GM21723 (cell line): ENCODE data around the gene FGF8.

Experiments
- ATAC-seq: cut with Tn5 transposase; IDR thresholded peaks from one replicate; pipeline ENCODE4 v1.9.1; 2021; ENCODE audit warnings: mild to moderate bottlenecking, moderate library complexity; ENCODE audit not compliant: unreplicated experiment

The FGF8 gene

DNA sequence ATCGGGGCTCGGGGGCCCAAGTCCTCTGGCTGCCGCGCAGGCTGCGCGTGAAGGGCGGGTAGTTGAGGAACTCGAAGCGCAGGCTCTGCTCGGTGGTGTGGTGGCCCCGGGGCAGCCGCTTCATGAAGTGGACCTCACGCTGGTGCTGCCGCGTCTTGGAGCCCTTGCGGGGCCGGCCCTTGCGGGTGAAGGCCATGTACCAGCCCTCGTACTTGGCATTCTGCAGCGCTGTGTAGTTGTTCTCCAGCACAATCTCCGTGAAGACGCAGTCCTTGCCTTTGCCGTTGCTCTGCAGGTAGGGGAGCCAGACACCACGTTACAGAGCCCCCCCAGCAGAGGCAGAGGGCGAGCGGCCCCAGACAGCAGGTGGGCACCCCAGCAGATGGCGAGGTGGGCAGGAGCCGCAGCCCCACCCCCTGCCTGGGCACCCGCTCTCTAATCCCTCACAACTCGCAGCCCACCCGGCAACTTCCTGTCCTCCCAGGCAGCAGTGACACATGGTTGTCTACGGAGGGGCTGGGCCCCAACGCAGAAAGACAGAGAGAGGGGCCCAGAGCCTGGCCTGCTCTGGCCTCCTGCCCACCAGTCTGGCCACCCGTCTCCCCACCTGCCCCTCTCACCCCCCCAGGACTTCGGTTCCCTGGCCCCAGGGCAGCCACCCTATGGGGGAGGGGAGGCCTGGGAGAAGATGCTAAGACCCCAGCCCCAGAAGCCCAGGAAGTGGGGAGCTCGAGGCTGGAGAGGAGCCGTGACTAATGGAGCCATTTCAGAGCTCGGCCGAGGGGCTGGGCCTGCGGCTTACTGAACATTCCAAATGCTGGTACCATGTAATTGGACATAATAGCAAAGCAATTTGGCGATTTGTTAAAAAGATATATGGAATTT lies 5.3 kb downstream of the FGF8 start:
- no peak for ATAC-seq

DNA sequence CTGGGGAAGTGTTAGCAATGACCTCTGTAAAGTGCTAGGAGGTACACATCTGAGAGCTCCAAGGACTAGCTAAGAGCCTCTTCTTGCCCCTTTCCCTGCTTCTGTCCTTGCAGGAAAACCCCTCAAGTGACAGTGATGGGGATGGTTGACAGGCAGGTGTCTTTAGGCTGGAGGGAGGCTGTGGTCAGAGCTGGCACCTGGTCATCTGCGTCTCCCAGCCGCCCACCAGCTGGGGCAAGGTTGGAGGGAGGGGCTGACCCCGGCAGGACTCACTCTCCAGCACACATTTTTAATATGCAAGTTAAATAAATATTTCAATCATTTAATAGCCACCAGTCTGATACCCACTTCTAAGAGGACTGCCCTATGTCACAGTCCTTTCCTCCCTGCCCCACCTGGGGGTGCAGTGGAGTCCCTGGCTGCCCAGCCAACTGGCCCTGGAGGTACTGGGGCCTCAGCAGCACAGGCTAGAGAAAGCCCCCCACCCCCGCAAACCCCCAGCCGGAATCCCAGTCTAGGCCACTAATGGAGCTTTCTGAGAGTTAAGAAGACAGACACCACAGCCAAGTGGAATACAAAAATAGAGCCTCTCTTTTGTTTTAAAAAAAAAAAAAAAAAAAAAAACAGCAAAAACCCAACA lies 6.3 kb downstream of the FGF8 start:
- no peak for ATAC-seq

DNA sequence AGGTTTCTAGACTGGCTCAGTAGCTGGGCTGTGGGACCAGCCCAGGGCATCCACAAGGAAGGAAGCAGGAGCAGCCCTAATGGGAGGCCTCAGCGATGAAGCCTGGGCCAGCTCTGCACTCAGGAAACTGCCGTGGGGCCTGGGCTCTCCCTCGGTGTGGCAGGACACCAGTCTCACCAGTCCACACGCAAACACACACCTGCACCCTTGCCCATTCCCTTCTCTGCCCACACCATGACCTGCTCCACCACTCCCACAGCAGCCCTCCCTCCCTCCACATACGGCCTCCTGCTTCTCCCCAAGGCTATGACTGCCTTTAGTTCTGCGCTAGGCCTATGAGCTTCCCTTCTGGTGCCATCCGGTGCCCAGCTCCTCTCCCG lies 7.1 kb downstream of the FGF8 start:
- ATAC-seq = no peak

DNA sequence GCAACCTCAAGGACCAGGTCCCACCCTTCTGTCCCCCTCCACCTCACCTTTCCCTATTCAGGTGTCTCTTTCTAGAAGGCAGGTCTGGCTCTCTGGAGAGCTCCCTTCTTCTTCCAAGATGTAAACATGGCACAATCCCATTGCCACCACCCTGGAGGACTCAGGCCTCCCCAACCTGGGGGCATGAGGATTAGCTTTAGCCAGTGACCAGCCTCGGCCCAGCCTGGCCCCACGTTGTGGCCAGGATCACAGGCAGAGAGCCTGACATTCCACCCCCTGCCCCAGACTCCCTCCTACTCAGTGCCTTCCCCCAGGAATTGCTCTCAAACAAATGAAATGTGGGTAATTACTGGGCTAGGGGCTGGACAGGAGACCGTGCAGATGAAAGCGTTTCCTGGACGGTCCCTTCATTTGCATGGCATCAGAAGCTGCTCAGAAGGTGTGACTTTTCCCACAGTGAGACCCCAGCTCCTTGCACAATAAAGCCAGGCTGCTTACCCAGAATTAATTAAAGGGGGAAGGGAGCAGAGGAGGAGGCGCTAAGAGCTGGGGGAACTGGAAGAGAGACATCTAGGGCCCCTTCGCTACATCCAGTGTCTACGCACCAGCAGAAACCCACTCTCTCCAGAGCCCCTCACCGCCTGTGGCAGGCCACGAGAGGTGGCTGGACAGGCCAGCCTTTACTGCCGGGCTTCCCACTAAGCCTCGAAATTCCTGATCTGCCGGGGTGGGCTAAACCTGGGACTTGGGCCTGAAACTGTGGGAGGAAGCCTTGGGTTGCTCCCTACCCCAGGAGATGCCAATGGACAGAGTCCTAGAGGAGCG lies 7.7 kb downstream of the FGF8 start:
- no peak for ATAC-seq

DNA sequence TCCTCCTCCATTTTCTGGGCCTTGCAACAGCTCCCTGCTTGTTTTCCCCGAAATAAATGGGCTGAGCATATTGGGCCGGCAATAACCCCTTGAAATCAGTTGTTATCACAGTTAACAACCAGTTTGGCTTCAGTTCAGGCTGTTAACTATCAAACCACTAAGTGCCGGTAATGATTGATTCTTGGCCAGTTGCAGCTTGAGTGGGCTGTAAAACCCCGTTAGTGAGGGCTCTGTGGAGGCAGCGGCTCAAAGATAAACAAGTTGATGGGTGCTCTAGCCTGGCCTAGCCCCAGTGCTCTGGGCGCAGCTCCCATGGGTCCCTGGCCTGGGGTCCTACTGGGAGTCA lies 8.3 kb downstream of the FGF8 start:
- no peak for ATAC-seq

DNA sequence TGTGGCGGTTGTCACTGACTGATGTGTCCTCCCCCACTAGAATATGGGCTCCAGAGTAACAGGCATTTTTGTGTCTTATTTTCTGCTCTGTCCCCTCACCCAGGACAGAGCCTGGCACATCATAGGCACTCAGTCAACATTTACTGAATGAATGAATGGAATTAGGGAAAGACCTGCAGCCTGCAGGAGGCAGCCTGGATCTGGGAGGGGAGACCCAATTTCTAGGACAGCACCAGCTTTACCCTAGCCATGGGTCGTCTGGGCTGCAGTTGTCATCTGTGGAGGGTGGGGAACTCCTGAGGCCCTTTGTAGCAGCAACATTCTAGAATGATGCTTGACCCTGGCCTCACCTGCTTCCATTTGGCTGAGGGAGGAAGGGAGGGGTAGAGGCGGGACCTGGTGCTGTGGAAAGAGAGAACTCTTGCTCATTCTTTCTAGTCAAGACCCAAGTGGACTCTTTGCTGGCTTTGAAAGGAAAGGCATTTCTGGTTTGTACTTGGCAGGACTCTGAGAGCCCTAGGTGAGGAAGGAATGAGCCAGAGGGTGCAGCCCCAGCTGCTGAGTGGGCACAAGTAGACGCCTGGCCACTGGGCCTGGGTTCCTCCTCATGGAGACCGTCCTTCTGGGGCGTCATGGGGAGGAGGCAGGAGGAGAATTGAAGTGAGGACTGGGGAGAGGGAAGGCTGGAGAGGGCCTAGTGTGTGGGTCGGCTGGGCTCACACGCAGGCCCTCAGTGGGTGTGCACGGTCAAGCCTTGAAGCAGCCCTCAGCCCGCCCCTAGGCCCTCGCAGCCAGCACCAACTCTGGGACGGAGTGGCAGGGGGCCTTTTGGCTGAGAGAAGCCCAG lies 8.9 kb downstream of the FGF8 start:
- no peak for ATAC-seq

DNA sequence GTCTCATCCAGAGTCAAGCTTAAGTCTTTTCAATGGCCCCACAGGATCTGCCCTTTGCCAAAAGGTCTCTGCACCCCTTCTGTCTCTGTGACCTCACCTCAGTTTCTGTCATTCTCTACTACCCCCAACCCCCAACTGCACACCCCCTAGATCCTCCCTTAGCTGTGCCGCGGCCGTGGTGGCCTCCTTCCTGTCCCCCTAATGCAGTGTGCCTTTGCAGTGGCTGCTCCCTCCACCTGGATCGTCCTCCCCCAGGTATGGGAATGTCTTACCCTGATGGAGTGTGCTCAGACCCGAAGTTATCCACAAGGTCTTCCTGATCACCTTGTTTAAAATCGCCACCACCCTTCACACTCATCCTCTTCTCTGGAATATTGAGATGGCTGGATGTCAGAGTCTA lies 9.6 kb downstream of the FGF8 start:
- ATAC-seq = no peak

DNA sequence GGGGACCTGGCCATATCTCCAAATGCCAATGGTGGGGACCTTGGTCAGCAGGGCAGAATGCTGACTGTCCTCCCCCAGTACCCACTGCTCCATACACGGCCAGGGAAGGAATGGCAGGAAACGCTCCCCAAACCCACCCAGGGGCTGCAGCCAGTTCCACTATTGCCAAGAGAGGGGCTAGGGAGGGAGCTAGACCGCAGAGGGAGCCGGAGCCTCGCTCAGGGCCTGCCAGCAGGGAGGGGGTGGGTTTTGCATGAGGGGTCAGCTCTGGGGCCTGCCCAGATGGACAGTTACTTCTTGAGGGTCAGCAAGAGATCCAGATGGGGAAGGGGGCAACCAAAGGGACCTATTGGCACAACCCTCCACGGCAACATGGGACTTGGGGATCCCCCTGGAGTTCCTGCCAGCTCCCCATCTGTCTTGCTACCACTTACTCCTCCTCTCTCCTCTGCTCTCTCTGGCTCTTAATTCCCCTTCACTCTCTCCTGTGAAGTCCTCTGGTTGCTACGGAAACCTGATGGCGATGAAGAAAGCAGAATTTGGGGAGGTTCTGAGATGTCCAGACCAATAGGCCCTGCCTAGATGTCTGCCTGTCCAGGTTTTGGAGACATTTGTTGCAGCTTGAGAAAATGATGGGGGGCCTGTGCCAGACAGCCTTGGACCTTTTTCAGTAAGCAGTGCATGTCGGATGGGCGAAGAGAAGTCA lies 12.6 kb downstream of the FGF8 start:
- no peak for ATAC-seq

DNA sequence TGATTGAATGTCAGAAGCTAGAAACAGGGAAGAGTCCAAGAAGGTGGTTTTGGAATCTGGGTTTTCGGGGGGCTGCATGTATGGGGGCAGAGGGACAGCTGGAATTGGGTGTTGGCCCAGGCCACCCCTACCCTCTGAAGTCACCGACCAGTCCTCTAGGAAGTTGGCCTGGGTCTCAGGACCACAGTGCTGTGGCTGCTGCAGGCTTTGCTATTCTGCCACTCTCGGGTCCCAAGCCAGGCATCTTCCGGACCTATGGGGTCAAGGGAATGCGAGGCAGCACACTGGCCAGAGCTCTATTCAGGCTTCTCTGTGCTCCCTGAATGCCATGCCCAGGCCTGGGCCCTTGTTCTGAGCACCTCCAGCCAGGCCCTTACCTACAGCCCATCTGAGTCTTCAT lies 13.2 kb downstream of the FGF8 start:
- no peak for ATAC-seq

DNA sequence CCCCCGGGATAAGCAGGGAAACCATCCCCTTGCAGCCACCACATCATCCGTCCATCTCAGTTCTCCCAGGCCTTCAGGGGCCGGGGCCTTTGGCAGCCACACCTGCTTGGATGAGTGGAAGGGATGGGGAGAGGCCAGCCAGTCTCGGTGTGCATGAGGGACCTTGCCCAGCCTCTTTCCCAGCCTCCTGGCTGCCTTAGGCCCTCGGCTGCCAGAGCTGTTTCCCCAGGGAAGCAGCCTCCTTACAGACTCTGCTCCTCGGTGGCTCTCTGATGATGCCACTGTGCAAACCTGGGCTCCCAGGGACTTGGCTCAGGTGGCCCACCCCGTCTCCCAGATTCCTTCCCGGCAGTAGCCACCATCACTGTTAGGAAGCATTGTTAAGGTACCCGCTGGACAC lies 14.7 kb downstream of the FGF8 start:
- ATAC-seq = no peak

DNA sequence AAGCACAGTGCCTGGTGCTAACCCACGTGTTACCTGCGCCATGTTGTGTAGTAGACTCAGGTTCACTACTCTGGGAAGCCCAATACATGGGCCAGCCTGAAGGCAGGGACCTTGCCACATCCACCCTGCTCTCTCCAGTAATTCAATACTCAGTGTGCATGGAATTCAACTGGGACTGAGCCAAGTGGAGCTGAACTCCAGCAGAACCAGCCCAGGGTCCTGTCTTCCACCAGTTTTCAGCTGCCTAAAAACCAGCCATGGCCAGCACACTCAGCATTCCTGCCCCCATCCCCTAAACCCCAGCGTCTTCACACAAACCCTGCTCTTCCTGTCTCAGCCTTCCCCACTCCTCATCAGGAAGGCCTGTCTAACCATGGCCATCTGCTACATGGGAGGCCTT lies 15.4 kb downstream of the FGF8 start:
- ATAC-seq = no peak

DNA sequence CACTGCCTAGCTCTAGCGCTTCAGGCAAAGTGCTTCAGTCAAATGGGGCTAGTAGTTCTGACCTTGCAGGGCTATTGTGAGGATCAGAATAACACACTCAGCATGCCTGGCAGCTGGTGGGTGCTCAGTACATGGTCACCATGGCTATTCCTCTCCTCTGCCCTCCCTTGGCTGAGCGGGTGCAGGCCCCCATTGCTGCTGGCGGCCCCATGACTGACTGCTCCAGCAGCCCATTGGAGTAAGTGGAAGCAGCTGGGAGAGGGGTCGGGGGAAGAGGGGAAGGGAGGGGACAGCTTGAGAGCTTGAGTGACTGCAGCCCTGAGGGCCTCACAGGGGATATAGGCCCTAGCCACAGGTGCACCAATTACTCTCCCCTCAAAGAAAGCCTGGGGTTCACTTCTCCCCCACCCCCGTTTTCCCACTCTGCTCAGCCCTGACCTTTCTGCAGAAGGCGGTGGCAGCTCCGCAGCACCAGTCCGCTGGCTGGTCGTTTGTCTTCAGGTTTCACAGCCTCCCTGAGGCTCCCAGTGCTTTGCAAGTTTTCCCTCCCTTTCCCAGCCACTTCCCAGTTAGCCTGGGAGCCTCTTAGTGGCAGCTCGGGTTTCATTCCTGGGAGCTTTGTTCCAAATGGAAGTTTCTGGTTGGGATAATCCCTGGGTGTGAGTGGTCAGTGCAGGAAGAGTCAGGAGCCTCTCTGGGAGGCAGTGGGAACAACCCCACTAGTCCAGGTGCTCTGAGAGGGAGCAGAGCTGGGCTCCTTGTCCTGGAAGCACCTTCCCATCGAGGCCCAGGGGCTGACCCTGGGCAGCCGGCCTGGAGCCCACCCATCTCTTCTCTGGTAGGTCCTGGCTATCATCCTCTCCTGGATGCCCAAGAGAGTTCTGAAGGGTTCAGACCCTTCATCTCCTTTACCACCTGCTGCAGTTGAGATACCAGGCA lies 16.3 kb downstream of the FGF8 start:
- no peak for ATAC-seq

DNA sequence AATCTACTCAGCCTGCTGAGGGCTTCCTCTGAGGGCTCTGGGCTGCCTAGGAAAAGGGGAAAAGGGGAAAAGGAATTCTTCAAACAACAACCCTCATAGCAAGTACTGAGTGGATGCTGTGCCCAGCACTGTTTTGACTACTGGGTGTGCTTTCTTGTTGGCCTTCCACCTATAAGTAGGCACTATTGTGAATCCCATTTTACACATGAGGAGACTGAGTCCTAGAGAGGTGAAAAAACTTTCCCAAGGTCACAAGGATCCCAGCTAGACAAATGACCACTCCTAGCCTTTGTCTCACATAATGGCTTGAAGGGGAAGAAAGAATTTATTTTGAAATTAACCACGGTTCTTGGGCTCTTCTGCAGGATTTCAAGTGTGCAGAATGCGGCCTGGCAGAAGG lies 17.1 kb downstream of the FGF8 start:
- ATAC-seq = no peak

DNA sequence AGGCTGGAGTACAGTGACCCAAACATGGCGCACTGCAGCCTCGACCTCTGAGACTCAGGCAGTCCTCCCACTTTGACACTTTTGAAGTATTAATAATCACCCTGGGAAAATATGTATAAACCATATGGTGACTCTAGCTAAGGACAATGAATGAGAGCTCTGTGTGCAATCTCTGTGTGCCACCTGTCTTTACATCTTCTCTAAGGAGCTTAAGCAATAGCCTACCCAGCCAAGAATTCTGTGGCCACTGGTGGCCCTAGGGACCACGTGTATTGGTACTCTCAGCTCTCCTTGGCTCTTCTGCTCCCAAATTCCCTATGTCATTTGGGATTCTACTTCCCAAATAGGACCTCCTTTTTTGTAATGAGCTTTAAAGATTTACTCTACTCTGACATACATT lies 23.7 kb downstream of the FGF8 start:
- no peak for ATAC-seq

DNA sequence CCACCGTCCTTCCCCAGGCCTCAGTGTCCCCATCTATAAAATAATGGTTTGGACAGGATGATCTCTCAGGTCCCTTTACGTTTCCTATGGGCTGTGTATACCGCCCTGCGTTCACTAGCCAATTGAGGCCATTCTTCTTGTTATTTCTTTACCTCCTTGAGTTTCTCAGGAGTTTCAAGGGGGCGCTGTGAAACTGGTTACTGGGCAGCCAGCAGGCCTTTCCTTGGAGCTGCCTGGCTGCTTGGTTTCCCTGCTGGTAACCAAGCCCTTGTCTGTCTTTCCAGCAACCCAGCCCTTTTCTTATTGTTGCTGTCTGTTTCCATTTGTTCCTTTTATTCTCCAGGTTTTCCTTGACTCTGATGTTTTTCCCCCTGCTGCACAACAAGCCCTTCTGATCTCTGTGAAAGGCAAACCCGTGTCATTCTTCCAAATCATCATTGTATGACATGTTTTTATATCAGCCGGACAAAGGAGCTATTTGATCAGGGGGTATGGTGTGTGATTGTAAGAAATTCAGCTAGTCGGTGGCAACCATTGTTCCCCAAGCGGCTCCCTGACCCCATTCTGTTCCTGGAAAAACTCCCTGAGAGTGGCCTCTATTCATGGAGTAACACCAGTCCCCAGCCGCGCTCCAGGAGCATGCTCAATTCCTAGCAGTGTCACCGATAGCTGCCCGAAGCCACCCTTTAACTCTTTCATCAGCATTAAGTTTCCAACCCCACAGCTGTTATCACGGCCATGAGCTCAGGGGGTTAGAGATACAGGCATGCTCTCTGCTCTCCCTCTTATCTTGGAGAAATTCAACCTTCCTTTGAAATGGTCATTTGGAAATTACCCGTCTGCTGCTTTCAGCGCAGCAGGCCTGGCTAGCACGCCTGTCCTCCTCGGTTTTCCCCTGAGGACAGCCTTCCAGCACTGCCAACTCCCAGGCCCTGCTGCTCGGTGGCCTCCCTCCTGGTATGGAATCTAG lies 26.6 kb downstream of the FGF8 start:
- ATAC-seq = no peak

DNA sequence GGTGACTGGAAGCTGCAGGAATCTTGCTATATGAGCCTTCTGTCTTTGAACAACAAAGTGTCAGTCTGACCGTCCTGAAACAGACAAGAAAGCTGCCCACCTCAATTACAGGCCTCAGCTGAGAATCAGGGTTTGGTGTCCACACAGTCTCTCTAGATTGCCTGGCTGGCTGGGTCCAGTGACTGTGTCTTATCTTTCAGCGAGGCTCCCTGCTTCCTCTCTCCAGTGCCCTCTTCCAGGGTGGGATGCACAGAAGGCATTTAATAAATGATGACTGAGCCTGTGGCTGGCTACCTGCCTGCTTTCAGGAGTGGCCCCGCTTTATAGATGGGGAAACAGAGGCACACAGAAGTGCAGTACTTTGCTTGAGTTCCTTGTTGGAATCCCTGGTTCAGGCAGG lies 27.4 kb downstream of the FGF8 start:
- no peak for ATAC-seq

DNA sequence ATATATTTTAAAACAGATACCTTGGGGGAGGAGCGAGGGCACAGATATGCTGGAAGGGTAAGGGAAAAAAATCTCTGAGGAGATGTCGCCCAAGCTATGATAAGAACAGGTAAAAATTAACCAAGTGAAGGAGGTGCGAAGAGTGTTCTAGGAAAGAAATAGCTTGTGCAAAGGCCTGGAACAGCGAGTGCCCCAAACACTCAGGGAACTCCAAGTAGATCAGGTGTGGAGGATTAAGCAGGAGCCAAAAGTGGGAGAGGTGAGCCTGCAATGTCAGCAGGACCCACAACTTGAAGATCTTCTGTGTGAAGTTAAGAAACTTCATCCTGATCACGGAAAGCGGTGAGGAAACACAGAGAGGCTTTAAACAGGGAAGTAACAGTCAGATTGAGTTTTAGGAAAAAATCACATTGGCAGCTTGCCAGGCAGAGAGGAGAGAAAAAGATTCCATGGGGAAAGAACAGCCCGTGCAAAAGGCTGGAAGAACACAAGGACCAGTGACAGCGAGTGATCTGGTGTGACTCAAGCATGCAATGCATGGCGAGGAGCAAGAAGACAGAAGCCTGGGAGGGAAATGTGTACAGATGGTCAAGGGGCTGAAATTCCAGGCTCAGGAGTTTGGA lies 30.7 kb downstream of the FGF8 start:
- ATAC-seq = no peak

DNA sequence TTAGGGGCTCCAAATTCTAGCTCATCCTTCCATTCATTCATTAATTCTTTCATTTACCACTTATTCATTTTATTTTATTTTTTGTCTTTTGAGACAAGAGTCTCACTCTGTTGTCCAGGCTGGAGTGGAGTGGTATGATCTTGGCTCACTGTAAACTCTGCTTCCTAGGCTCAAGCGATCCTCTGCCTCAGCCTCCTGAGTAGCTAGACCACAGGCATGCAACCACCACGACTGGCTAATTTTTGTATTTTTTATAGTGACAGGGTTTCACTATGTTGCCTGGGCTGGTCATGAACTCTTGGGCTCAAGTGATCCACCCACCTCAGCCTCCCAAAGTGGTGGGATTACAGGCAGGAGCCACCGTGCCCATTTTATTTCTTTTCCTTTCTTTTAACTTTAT lies 31.6 kb downstream of the FGF8 start:
- no peak for ATAC-seq
